HepG2 (cell line): Measurements from ENCODE around the gene CAPN3. TPM values are rescaled to one million over a fixed set of nuclear protein-coding genes. Genes with fewer than 3 reads are reported as not detected.
A peak's percentile ranks its signal among the peaks of the same experiment; 100 is the strongest.

Source experiments
- CBX5 ChIP-seq: sonication (generic); formaldehyde crosslinking; IDR thresholded peaks from 2 replicates; pipeline ENCODE4 v1.4.0; 2020; ENCODE audit warnings: missing genetic modification reagents, borderline replicate concordance
- CSRNP1 ChIP-seq: sonication (generic); formaldehyde crosslinking; IDR thresholded peaks from 2 replicates; pipeline ENCODE4 v1.8.1; 2023; ENCODE audit warnings: mild to moderate bottlenecking, missing genetic modification reagents
- DNMT3B ChIP-seq: conservative IDR thresholded peaks from 2 replicates; pipeline ENCODE4 v1.6.1; 2016; ENCODE audit warnings: missing biosample characterization, control low read depth
- GLMP ChIP-seq: sonication (generic); formaldehyde crosslinking; IDR thresholded peaks from 2 replicates; pipeline ENCODE4 v1.9.0; 2021; ENCODE audit warnings: missing genetic modification reagents, mild to moderate bottlenecking, borderline replicate concordance
- HOXA5 ChIP-seq: sonication (generic); formaldehyde crosslinking; IDR thresholded peaks from 2 replicates; pipeline ENCODE4 v1.4.0; 2020; ENCODE audit warnings: missing genetic modification reagents
- KMT2A ChIP-seq: sonication (generic); formaldehyde crosslinking; IDR thresholded peaks from 2 replicates; pipeline ENCODE4 v1.4.0; 2020; ENCODE audit warnings: missing genetic modification reagents
- MAFG ChIP-seq: sonication (generic); formaldehyde crosslinking; IDR thresholded peaks from 2 replicates; pipeline ENCODE4 v1.5.1; 2020; ENCODE audit warnings: mild to moderate bottlenecking, missing genetic modification reagents
- MNT ChIP-seq: fragments of 450-650 bp; IDR thresholded peaks from 2 replicates; pipeline ENCODE4 v1.6.1; 2016
- MXD3 ChIP-seq: IDR thresholded peaks from 2 replicates; pipeline ENCODE4 v1.6.1; 2016; ENCODE audit warnings: mild to moderate bottlenecking, missing biosample characterization, missing genetic modification reagents
- NONO ChIP-seq, 2 experiments: fragments of 450-650 bp in 1 of 2; sonication (generic) in 1 of 2; formaldehyde crosslinking in 1 of 2; IDR thresholded peaks in 1 of 2; conservative IDR thresholded peaks in 1 of 2; 2 replicates each; pipeline versions ENCODE4 v1.6.1 to v1.8.0; 2017 to 2022; ENCODE audit warnings: mild to moderate bottlenecking in 1 of 2, missing genetic modification reagents in 1 of 2, moderate library complexity in 1 of 2
- NR2F1 ChIP-seq, 2 experiments: fragments of 450-650 bp in 1 of 2; formaldehyde crosslinking in 1 of 2; IDR thresholded peaks; 2 replicates each; pipeline versions ENCODE4 v1.5.0 to v1.6.1; 2016 to 2020; ENCODE audit warnings: mild to moderate bottlenecking in 1 of 2, missing compliant biosample characterization in 1 of 2, missing genetic modification reagents in 1 of 2, moderate library complexity in 1 of 2
- SP5 ChIP-seq: IDR thresholded peaks from 2 replicates; pipeline ENCODE4 v1.6.1; 2016; ENCODE audit warnings: low read depth, borderline replicate concordance
- SRY ChIP-seq: sonication (generic); formaldehyde crosslinking; IDR thresholded peaks from 2 replicates; pipeline ENCODE4 v1.8.0; 2022; ENCODE audit warnings: mild to moderate bottlenecking, missing genetic modification reagents
- SUZ12 ChIP-seq: fragments of 150-350 bp; IDR thresholded peaks from 2 replicates; pipeline ENCODE4 v1.6.1; 2014; ENCODE audit warnings: low read depth, low read length
- YEATS2 ChIP-seq: sonication (generic); formaldehyde crosslinking; IDR thresholded peaks from 2 replicates; pipeline ENCODE4 v1.4.0; 2020; ENCODE audit warnings: missing genetic modification reagents, borderline replicate concordance
- ZBTB43 ChIP-seq: sonication (generic); formaldehyde crosslinking; conservative IDR thresholded peaks from 2 replicates; pipeline ENCODE4 v1.4.0; 2020; ENCODE audit warnings: missing genetic modification reagents
- ZFY ChIP-seq: sonication (generic); formaldehyde crosslinking; IDR thresholded peaks from 2 replicates; pipeline ENCODE4 v1.4.0; 2020; ENCODE audit warnings: missing genetic modification reagents
- ZNF33A ChIP-seq: sonication (generic); formaldehyde crosslinking; IDR thresholded peaks from 2 replicates; pipeline ENCODE4 v1.5.1; 2020; ENCODE audit warnings: missing genetic modification reagents, mild to moderate bottlenecking, moderate library complexity, borderline replicate concordance
- ZNF543 ChIP-seq: sonication (generic); formaldehyde crosslinking; IDR thresholded peaks from 2 replicates; pipeline ENCODE4 v1.4.0; 2020; ENCODE audit warnings: mild to moderate bottlenecking, missing genetic modification reagents
- ZNF546 ChIP-seq: sonication (generic); formaldehyde crosslinking; conservative IDR thresholded peaks from 2 replicates; pipeline ENCODE4 v1.8.1; 2023; ENCODE audit warnings: mild to moderate bottlenecking, missing genetic modification reagents
- ZNF772 ChIP-seq: sonication (generic); formaldehyde crosslinking; IDR thresholded peaks from 2 replicates; pipeline ENCODE4 v1.5.0; 2020; ENCODE audit warnings: mild to moderate bottlenecking, missing genetic modification reagents
- ZNF816 ChIP-seq: sonication (generic); formaldehyde crosslinking; IDR thresholded peaks from 2 replicates; pipeline ENCODE4 v1.8.0; 2022; ENCODE audit warnings: missing genetic modification reagents, mild to moderate bottlenecking, borderline replicate concordance
- ZNF878 ChIP-seq: sonication (generic); formaldehyde crosslinking; IDR thresholded peaks from 2 replicates; pipeline ENCODE4 v1.8.1; 2023; ENCODE audit warnings: mild to moderate bottlenecking, missing genetic modification reagents, moderate library complexity
- polyA plus RNA-seq, 8 experiments: library from polyadenylated mRNA; depleted of rRNA in 3 of 8; stranded (reverse) in 7 of 8; unstranded in 1 of 8; fragments of >200 nt; fragmentation: Illumina TruSeq in 4 of 8; extraction: Trizol in 4 of 8; gene quantifications; 2 replicates each; pipeline versions ENCODE4 v1.2.1 to v1.2.3, GENCODE V29; 2011 to 2016; ENCODE audit warnings: low read depth in 4 of 8, missing spikeins in 1 of 8, mixed read lengths in 1 of 8; ENCODE audit not compliant: insufficient read depth in 1 of 8
- total RNA-seq, 5 experiments: library from RNA; depleted of rRNA; stranded (reverse); fragments of >200 nt; fragmentation: Illumina TruSeq; extraction: Trizol; gene quantifications; 2 replicates each; pipeline ENCODE4 v1.2.3, GENCODE V29; 2016; ENCODE audit warnings: low read depth in 1 of 5

CAPN3 gene
- total and polyA plus RNA-seq, 2 of the 13 experiments (the other 11 are each of a cell fraction or from before 2014, with no cell fraction given): 1.3 to 4.6 TPM

- TF ChIP-seq ZBTB43 (CRISPR knock-in tag) (no peak; the same call in 1 of the 2 replicates), MNT (no peak), ZNF33A (CRISPR knock-in tag) (peak; percentile 82; the same call in 1 of the 2 replicates), ZNF816 (peak; percentile 74; the same call in 1 of the 2 replicates), DNMT3B (CRISPR knock-in tag) (0 out of 2 replicates have a peak, but pooled peaks have one; percentile 39), CSRNP1 (CRISPR knock-in tag) (peak; percentile 37; the same call in 1 of the 2 replicates), NONO (IDR thresholded peaks at IDR 0.05) (no peak), NONO (CRISPR knock-in tag; conservative IDR thresholded peaks at IDR 0.05) (peak; percentile 80), ZFY (CRISPR knock-in tag) (peak; percentile 75), CBX5 (no peak), ZNF878 (CRISPR knock-in tag) (no peak), ZNF772 (CRISPR knock-in tag) (peak; percentile 94; the same call in 1 of the 2 replicates), HOXA5 (peak; percentile 32; the same call in 1 of the 2 replicates), KMT2A (CRISPR knock-in tag) (no peak), YEATS2 (CRISPR knock-in tag) (no peak; the same call in 1 of the 2 replicates), SRY (CRISPR knock-in tag) (peak; percentile 46; the same call in 1 of the 2 replicates), SP5 (CRISPR knock-in tag) (peak; percentile 91), GLMP (no peak), ZNF546 (no peak), ZNF543 (CRISPR knock-in tag) (peak; percentile 29; the same call in 1 of the 2 replicates), MAFG (CRISPR knock-in tag) (no peak), SUZ12 (no peak), NR2F1 (CRISPR knock-in tag; IDR thresholded peaks at IDR 0.05) (peak; percentile 70 to 85; a peak in 3 of 4 replicates), MXD3 (peak; percentile 64; the same call in 1 of the 2 replicates)
Observed at GRCh38 chr15:42392309-42393024, 33.2 kb downstream of the CAPN3 start (continued).
